H9 (cell line): ENCODE data around the gene NT5DC4. TPM values are rescaled to one million over a fixed set of nuclear protein-coding genes. Genes with fewer than 3 reads are reported as not detected.

ENCODE experiments used
- DNase-seq: peaks from one replicate; pipeline ENCODE4 v3.0.0-alpha.2; 2017
- H2AFZ ChIP-seq: one replicate; pipeline ENCODE4 v1.6.1; 2013; ENCODE audit warnings: mild to moderate bottlenecking, low read length, control low read depth, moderate library complexity
- H2AK5ac ChIP-seq: 2 replicates; pipeline ENCODE4 v1.6.1; 2013; ENCODE audit warnings: low read length, control low read depth, mixed read lengths; ENCODE audit not compliant: insufficient read length
- H2BK120ac ChIP-seq: one replicate; pipeline ENCODE4 v1.6.1; 2013; ENCODE audit warnings: low read depth, mild to moderate bottlenecking, low read length, control low read depth, inconsistent platforms; ENCODE audit not compliant: poor library complexity, severe bottlenecking
- H2BK12ac ChIP-seq: 2 replicates; pipeline ENCODE4 v1.6.1; 2013; ENCODE audit warnings: low read length, control low read depth, mixed read lengths, low read depth; ENCODE audit not compliant: insufficient read length
- H2BK15ac ChIP-seq: 2 replicates; pipeline ENCODE4 v1.6.1; 2013; ENCODE audit warnings: low read depth, low read length, control low read depth
- H2BK20ac ChIP-seq: one replicate; pipeline ENCODE4 v1.6.1; 2013; ENCODE audit warnings: low read depth, mild to moderate bottlenecking, low read length, control low read depth, inconsistent platforms; ENCODE audit not compliant: poor library complexity, severe bottlenecking
- H2BK5ac ChIP-seq: 2 replicates; pipeline ENCODE4 v1.6.1; 2013; ENCODE audit warnings: low read length, control low read depth, mixed read lengths; ENCODE audit not compliant: insufficient read length
- H3K14ac ChIP-seq: 2 replicates; pipeline ENCODE4 v1.6.1; 2013; ENCODE audit warnings: low read length, control low read depth; ENCODE audit not compliant: insufficient read depth
- H3K18ac ChIP-seq: 2 replicates; pipeline ENCODE4 v1.6.1; 2013; ENCODE audit warnings: low read depth, mild to moderate bottlenecking, mixed read lengths, low read length, control low read depth; ENCODE audit not compliant: insufficient read length
- H3K23ac ChIP-seq: 2 replicates; pipeline ENCODE4 v1.6.1; 2013; ENCODE audit warnings: low read length, control low read depth, mixed read lengths, low read depth; ENCODE audit not compliant: insufficient read length
- H3K23me2 ChIP-seq: 2 replicates; pipeline ENCODE4 v1.6.1; 2013; ENCODE audit warnings: low read depth, mild to moderate bottlenecking, mixed read lengths, low read length, control low read depth; ENCODE audit not compliant: insufficient read length, poor library complexity, severe bottlenecking
- H3K27ac ChIP-seq: 2 replicates; pipeline ENCODE4 v1.5.1; 2013; ENCODE audit warnings: low read length, control low read depth, mixed read lengths, low read depth; ENCODE audit not compliant: insufficient read length
- H3K27me3 ChIP-seq: 2 replicates; pipeline ENCODE4 v1.6.1; 2013; ENCODE audit warnings: low read length, control low read depth, inconsistent platforms; ENCODE audit not compliant: insufficient read depth
- H3K4ac ChIP-seq: 2 replicates; pipeline ENCODE4 v1.6.1; 2013; ENCODE audit warnings: low read depth, mild to moderate bottlenecking, control low read depth, inconsistent platforms, low read length, moderate library complexity
- H3K4me1 ChIP-seq: 2 replicates; pipeline ENCODE4 v1.6.1; 2013; ENCODE audit warnings: low read length, control low read depth, inconsistent platforms; ENCODE audit not compliant: insufficient read depth
- H3K4me2 ChIP-seq: 2 replicates; pipeline ENCODE4 v1.6.1; 2013; ENCODE audit warnings: low read length, control low read depth, mixed read lengths; ENCODE audit not compliant: insufficient read length, insufficient read depth
- H3K56ac ChIP-seq: 2 replicates; pipeline ENCODE4 v1.6.1; 2013; ENCODE audit warnings: low read depth, mild to moderate bottlenecking, mixed read lengths, low read length, control low read depth; ENCODE audit not compliant: insufficient read length
- H3K79me1 ChIP-seq: 2 replicates; pipeline ENCODE4 v1.6.1; 2013; ENCODE audit warnings: low read depth, mild to moderate bottlenecking, moderate library complexity, low read length, control low read depth, inconsistent platforms; ENCODE audit not compliant: insufficient read depth, poor library complexity, severe bottlenecking
- H3K79me2 ChIP-seq: 2 replicates; pipeline ENCODE4 v1.6.1; 2013; ENCODE audit warnings: low read length, control low read depth, inconsistent platforms; ENCODE audit not compliant: insufficient read depth
- H3K9ac ChIP-seq: 2 replicates; pipeline ENCODE4 v1.6.1; 2013; ENCODE audit warnings: low read length, control low read depth, mixed read lengths; ENCODE audit not compliant: insufficient read length; ENCODE audit errors: extremely low read depth
- H3K9me3 ChIP-seq: one replicate; pipeline ENCODE4 v1.6.1; 2013; ENCODE audit warnings: low read depth, low read length, inconsistent platforms; ENCODE audit not compliant: control insufficient read depth
- H3T11ph ChIP-seq: one replicate; pipeline ENCODE4 v1.6.1; 2013; ENCODE audit warnings: mild to moderate bottlenecking, low read length, control low read depth, inconsistent platforms
- H4K20me1 ChIP-seq: one replicate; pipeline ENCODE4 v1.6.1; 2013; ENCODE audit not compliant: control insufficient read depth, insufficient read length, insufficient read depth
- H4K5ac ChIP-seq: 2 replicates; pipeline ENCODE4 v1.6.1; 2013; ENCODE audit warnings: low read depth, mild to moderate bottlenecking, mixed read lengths, low read length, control low read depth; ENCODE audit not compliant: insufficient read length
- H4K8ac ChIP-seq: replicated peaks from 2 replicates; pipeline ENCODE4 v1.6.1; 2013; ENCODE audit warnings: low read length, control low read depth, mixed read lengths, low read depth; ENCODE audit not compliant: insufficient read length
- H4K91ac ChIP-seq: 2 replicates; pipeline ENCODE4 v1.6.1; 2013; ENCODE audit warnings: low read depth, mild to moderate bottlenecking, moderate library complexity, mixed read lengths, low read length, control low read depth; ENCODE audit not compliant: insufficient read length
- H3K27ac Mint-ChIP-seq, 3 experiments: 2 replicates in 2 of 3; 3 replicates in 1 of 3; pipeline ENCODE4 v1.8.0; 2020 to 2021; ENCODE audit warnings: mixed read lengths in 3 of 3, mild to moderate bottlenecking in 1 of 3, moderate library complexity in 1 of 3
- H3K27me3 Mint-ChIP-seq: 2 replicates; pipeline ENCODE4 v1.8.0; 2021; ENCODE audit warnings: low read depth, mild to moderate bottlenecking, moderate library complexity, mixed read lengths
- H3K36me3 Mint-ChIP-seq, 3 experiments: 2 replicates in 2 of 3; 3 replicates in 1 of 3; pipeline ENCODE4 v1.8.0; 2020 to 2021; ENCODE audit warnings: low read depth in 3 of 3, mixed read lengths in 3 of 3; ENCODE audit not compliant: insufficient read depth in 1 of 3
- H3K4me1 Mint-ChIP-seq, 2 experiments: 2 replicates each; pipeline ENCODE4 v1.8.0; 2020; ENCODE audit warnings: mixed read lengths in 2 of 2
- H3K4me3 Mint-ChIP-seq, 2 experiments: 2 replicates in 1 of 2; 3 replicates in 1 of 2; pipeline ENCODE4 v1.8.0; 2020 to 2021; ENCODE audit warnings: mild to moderate bottlenecking in 2 of 2, mixed read lengths in 2 of 2, moderate library complexity in 1 of 2
- H3K9me3 Mint-ChIP-seq, 2 experiments: 2 replicates in 1 of 2; 3 replicates in 1 of 2; pipeline ENCODE4 v1.8.0; 2020; ENCODE audit warnings: mild to moderate bottlenecking in 2 of 2, mixed read lengths in 2 of 2, moderate library complexity in 1 of 2
- WGBS: extraction: QIAGEN DNeasy Blood & Tissue Kit; methylation state at CpG from one replicate; pipeline ENCODE4 v1.1.7; 2013; ENCODE audit warnings: missing lambda C conversion rate, low lambda C conversion rate, mixed read lengths; ENCODE audit not compliant: insufficient read length; ENCODE audit errors: extremely low coverage; 5-methylcytosine and 5-hydroxymethylcytosine counted together
- total RNA-seq: library from RNA; stranded (reverse); gene quantifications from 2 replicates; pipeline ENCODE4 v1.2.1, GENCODE V29; 2021
- TF ChIP-seq, protein P1 (sequence below): fragments of 200-600 bp; sonication (generic); conservative IDR thresholded peaks from 3 replicates; pipeline ENCODE4 v1.8.0; 2021; ENCODE audit warnings: antibody characterized with exemption, mild to moderate bottlenecking

NT5DC4 gene
- total RNA-seq, 1 experiment from 2014 or later, result not detected

- Histone ChIP-seq H2BK120ac (no peak overlapping the region), H3K4ac (no peak overlapping the region), H2BK12ac (no peak overlapping the region), H2AFZ (peak overlapping the region; percentile 22), H3K14ac (no peak overlapping the region; the same call in 1 of the 2 replicates), H3T11ph (no peak overlapping the region), H2BK20ac (no peak overlapping the region), H2BK5ac (no peak overlapping the region), H4K20me1 (no peaks in the 10 kb centered on the region), H3K4me1 (no peaks in the 10 kb centered on the region), H3K23ac (no peak overlapping the region), H3K18ac (no peak overlapping the region), H2AK5ac (no peak overlapping the region), H4K8ac (no peak overlapping the region), H3K79me2 (no peaks in the 10 kb centered on the region), H3K79me1 (no peaks in the 10 kb centered on the region), H3K9me3 (no peaks in the 10 kb centered on the region), H3K9ac (no peak overlapping the region), H3K27ac (no peak overlapping the region), H3K4me2 (no peak overlapping the region), H3K23me2 (no peaks in the 10 kb centered on the region), H3K27me3 (no peaks in the 10 kb centered on the region), H2BK15ac (no peak overlapping the region), H4K91ac (no peak overlapping the region), H3K56ac (no peak overlapping the region), H4K5ac (no peak overlapping the region)
- Mint-ChIP-seq H3K9me3 (no peaks in the 10 kb centered on the region), H3K4me1 (peaks cover 0 to 14% of the 10 kb centered on the region in 2 experiments; a peak in 2 of 4 replicates), H3K36me3 (no peaks in the 10 kb centered on the region), H3K27ac (no peak overlapping the region), H3K27me3 (peaks cover 1% of the 10 kb centered on the region; the same call in 1 of the 2 replicates), H3K4me3 (no peak overlapping the region)
- WGBS, result no CpG with 5 or more reads among the region's 3 CpGs
- no peak for DNase-seq
- TF ChIP-seq, protein P1, sequence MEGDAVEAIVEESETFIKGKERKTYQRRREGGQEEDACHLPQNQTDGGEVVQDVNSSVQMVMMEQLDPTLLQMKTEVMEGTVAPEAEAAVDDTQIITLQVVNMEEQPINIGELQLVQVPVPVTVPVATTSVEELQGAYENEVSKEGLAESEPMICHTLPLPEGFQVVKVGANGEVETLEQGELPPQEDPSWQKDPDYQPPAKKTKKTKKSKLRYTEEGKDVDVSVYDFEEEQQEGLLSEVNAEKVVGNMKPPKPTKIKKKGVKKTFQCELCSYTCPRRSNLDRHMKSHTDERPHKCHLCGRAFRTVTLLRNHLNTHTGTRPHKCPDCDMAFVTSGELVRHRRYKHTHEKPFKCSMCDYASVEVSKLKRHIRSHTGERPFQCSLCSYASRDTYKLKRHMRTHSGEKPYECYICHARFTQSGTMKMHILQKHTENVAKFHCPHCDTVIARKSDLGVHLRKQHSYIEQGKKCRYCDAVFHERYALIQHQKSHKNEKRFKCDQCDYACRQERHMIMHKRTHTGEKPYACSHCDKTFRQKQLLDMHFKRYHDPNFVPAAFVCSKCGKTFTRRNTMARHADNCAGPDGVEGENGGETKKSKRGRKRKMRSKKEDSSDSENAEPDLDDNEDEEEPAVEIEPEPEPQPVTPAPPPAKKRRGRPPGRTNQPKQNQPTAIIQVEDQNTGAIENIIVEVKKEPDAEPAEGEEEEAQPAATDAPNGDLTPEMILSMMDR, result no peak
Measured at GRCh38 chr2:112679484-112679883, 41.3 kb upstream of the NT5DC4 start.
